BE2C (cell line): Measurements from ENCODE around the gene CTSE.
"Not testable (repeated sequence)": the region's sequence is repeated elsewhere in the genome, so short reads cannot be mapped to it uniquely, and the experiment has no call there.

Experiments used
- DNase-seq: peaks from one replicate; pipeline ENCODE4 v3.0.0-alpha.2; 2020
- H3K27me3 ChIP-seq: fragments of 250-450 bp; sonication (Bioruptor Pico); 2 replicates; pipeline ENCODE4 v1.5.1; 2020; ENCODE audit warnings: mild to moderate bottlenecking
- H3K36me3 ChIP-seq: fragments of 250-450 bp; sonication (Bioruptor Pico); 2 replicates; pipeline ENCODE4 v1.5.1; 2020; ENCODE audit warnings: mild to moderate bottlenecking
- H3K4me1 ChIP-seq: fragments of 250-450 bp; sonication (Bioruptor Pico); 2 replicates; pipeline ENCODE4 v1.5.1; 2020
- H3K4me3 ChIP-seq: 2 replicates; pipeline ENCODE4 v1.5.1; 2011; ENCODE audit warnings: low read depth, low read length
- H3K9me3 ChIP-seq: fragments of 250-450 bp; sonication (Bioruptor Pico); 2 replicates; pipeline ENCODE4 v1.5.1; 2020
- TF ChIP-seq, protein P1 (sequence below): IDR thresholded peaks from 2 replicates; pipeline ENCODE4 v1.5.1; 2012; ENCODE audit warnings: mild to moderate bottlenecking, low read depth, low read length

CTSE gene

GRCh38 chr1:206055069-206055625 lies 31.5 kb upstream of the CTSE start:
- not testable (repeated sequence) for H3K27me3 ChIP-seq, H3K9me3 ChIP-seq, DNase-seq, H3K4me3 ChIP-seq, H3K4me1 ChIP-seq, H3K36me3 ChIP-seq

- DNase-seq, H3K4me3 ChIP-seq, H3K4me1 ChIP-seq, H3K9me3 ChIP-seq, H3K36me3 ChIP-seq: not testable (repeated sequence)
- peaks cover 10% of the 10 kb centered on the region; the same call in 1 of the 2 replicates for H3K27me3 ChIP-seq
Measured at GRCh38 chr1:206053616-206054015, 29.9 kb upstream of the CTSE start.

- peaks cover 16% of the 10 kb centered on the region; the same call in 1 of the 2 replicates for H3K27me3 ChIP-seq
- not testable (repeated sequence) for H3K9me3 ChIP-seq, H3K4me1 ChIP-seq, H3K36me3 ChIP-seq, H3K4me3 ChIP-seq, DNase-seq
Measured at GRCh38 chr1:206052919-206053610, 29.4 kb upstream of the CTSE start, which contains the start of gene RHEX. RHEX (plus strand) TSS chr1:206053173; CDS start chr1:206097829, 44,656 bp downstream.

- not testable (repeated sequence) for H3K9me3 ChIP-seq, H3K4me3 ChIP-seq, H3K4me1 ChIP-seq, H3K36me3 ChIP-seq, DNase-seq
- H3K27me3 ChIP-seq: peaks cover 23% of the 10 kb centered on the region
Measured at GRCh38 chr1:206052231-206052865, 28.7 kb upstream of the CTSE start.

DNA sequence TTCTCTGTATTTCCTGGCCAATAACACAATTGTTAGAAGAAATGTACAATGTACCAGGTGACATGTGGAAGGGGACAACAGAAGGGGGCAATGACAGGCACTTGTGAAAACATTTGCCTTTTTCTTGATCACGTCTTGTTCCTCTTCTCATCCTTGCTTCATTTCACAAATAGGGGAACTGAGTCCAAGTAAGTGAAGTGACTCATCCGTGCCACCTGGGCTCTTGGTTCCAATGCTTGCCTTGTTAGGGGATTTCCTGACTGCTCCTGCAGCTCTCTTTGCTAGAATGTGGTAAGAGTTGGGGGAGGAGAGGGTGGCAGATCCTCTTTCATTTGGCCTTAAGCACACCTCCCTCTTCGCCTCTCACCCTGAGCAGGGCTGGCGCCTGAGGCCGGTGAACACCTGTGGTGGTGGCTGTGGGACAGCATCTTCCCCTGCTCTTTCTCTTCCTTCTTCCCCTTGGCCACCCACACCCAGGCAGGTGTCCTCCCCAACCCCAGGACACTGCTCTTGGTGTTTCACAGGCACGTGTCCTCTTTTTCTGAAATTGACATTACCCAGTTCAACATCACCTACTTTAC lies 27.1 kb upstream of the CTSE start:
- Histone ChIP-seq H3K36me3 (no peaks in the 10 kb centered on the region), H3K4me1 (no peaks in the 10 kb centered on the region), H3K4me3 (no peak overlapping the region), H3K9me3 (no peaks in the 10 kb centered on the region), H3K27me3 (peaks cover 33% of the 10 kb centered on the region)
- TF ChIP-seq, protein P1, sequence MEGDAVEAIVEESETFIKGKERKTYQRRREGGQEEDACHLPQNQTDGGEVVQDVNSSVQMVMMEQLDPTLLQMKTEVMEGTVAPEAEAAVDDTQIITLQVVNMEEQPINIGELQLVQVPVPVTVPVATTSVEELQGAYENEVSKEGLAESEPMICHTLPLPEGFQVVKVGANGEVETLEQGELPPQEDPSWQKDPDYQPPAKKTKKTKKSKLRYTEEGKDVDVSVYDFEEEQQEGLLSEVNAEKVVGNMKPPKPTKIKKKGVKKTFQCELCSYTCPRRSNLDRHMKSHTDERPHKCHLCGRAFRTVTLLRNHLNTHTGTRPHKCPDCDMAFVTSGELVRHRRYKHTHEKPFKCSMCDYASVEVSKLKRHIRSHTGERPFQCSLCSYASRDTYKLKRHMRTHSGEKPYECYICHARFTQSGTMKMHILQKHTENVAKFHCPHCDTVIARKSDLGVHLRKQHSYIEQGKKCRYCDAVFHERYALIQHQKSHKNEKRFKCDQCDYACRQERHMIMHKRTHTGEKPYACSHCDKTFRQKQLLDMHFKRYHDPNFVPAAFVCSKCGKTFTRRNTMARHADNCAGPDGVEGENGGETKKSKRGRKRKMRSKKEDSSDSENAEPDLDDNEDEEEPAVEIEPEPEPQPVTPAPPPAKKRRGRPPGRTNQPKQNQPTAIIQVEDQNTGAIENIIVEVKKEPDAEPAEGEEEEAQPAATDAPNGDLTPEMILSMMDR: no peak
- DNase-seq: no peak

DNA sequence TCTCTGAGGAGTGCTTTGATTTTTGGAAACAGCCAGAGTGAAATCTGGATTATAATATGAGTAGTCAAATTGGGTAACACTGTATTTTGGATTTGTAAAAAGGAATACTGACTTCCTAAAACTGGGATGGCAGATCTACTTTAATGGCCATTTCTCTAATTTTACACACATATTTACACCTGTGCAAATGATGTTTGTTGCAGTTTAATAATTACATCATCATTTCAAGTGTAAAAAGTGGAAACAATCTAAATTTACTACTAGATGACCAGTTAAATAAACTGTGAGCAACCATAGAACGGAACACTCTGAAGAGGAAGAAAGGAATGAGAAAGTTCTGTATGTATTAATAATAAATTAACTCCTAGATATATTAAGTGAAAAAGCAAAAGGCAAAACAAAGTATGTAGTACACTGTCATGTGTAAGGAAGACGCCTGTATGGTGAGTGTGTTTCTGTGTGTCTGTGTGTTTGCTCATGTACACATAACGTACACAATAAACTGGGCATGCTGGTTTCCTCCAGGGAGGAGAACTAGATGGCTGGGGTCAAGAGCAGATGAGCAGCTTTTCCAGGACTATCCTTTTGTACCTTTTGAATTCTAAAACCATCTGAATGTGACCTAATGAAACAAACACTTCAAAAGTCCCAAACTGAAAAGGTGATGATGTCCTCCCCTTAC lies 26.4 kb upstream of the CTSE start:
- Histone ChIP-seq H3K27me3 (peaks cover 33% of the 10 kb centered on the region), H3K4me3 (no peak overlapping the region), H3K36me3 (no peaks in the 10 kb centered on the region), H3K4me1 (no peaks in the 10 kb centered on the region), H3K9me3 (no peaks in the 10 kb centered on the region)
- DNase-seq: no peak
- TF ChIP-seq, protein P1: no peak

- H3K9me3 ChIP-seq: no peaks in the 10 kb centered on the region
- H3K27me3 ChIP-seq: peaks cover 33% of the 10 kb centered on the region
- no peak for DNase-seq
- no peaks in the 10 kb centered on the region for H3K4me1 ChIP-seq
- TF ChIP-seq, protein P1: no peak
- H3K4me3 ChIP-seq: no peak overlapping the region
- H3K36me3 ChIP-seq: no peaks in the 10 kb centered on the region
Measured at GRCh38 chr1:206049293-206049692, 25.6 kb upstream of the CTSE start.
